HG03457 (cell line): ENCODE measurements around the gene MORN1.

ENCODE experiments used
- ATAC-seq: cut with Tn5 transposase; IDR thresholded peaks from one replicate; pipeline ENCODE4 v1.9.1; 2021; ENCODE audit warnings: moderate number of reproducible peaks; ENCODE audit not compliant: unreplicated experiment

Gene MORN1

DNA sequence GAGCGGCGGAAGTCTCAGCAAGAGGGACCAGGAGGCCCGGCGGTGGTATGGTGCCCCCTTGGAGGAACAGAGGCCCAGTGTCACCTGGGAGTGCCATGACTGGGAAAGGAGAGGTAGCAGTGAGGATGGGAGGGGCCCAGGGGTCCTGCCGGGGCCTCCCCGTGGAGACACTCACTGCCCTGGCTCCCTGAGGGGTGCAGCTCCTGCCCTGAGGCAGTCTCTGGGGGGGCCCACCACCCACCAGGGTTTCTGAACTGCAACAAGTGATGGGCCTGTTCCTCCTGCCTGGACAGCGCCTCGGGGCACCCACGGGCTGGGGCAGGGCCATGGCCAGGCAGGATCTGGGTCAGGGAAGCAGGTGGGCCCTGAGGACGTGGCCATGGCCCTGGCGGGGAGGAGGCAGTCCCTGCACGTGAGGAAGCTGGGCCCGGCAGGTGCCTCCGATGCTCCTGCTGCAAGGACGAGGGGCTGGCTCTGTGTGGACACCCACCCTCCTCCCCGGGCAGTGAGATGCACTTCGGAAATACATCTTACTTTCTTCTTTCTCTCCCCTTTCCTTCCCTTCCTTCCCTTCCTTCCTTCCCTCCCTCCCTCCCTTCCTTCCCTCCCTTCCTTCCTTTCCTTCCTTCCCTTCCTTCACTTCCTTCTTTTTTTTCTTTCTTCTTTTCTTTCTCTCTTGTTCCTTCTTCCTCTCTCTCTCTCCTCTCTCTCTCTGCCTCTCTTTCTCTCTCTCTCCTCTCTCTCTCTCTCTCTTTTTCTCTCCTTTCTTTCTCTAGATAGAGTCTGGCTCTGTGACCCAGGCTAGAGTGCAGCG lies 66.6 kb downstream of the MORN1 start:
- no peak for ATAC-seq

GRCh38 chr1:2323451-2323974 lies 67.8 kb downstream of the MORN1 start:
- no peak for ATAC-seq

- ATAC-seq = no peak
These were observed 68.7 kb downstream of the MORN1 start for GRCh38 chr1:2322581-2323211.

GRCh38 chr1:2322065-2322571 lies 69.2 kb downstream of the MORN1 start:
- no peak for ATAC-seq

DNA sequence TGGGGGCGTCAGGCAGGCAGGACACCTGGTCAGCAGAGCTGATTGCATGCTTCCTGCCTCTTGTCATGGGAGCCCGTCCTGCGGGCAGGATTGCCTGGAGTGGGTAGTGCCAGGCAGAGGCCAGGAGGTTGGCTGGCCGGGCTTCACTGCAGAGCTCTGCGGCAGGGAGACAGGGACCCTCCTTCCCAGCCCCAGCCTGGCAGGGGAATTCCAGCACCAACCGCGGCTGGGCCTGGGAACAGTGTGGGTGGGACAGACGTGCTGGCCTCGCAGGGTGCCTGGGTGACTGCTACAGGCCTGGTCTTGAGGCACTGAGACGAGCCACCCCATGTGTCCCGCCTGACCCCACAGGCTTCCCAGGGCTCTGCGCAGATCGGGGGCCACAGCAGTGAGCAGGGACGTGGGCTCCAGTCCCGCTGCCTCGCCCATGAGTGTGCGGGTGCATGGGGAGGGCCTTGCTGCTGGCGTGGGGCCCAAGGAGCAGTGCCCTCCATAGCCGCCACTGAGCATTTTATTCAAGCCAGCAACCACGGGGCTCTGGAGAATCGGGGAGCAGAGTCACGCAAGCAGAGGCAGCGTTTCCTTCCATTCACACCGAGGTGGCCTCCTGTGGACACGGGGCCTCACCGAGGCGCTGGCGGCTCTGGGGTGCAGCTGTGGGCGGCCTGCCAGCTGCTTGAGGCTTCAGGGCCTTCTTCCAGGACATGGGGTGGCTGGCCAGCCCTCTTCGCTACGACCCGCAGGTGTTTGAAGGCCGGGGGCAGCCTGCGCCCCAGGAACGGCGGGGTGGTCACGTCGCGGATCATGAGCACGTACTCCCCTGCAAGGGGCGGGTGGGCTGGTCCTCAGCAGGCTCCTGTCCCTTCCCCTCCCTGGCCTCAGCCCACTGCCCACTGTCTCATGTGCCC lies 70.3 kb downstream of the MORN1 start:
- no peak for ATAC-seq

DNA sequence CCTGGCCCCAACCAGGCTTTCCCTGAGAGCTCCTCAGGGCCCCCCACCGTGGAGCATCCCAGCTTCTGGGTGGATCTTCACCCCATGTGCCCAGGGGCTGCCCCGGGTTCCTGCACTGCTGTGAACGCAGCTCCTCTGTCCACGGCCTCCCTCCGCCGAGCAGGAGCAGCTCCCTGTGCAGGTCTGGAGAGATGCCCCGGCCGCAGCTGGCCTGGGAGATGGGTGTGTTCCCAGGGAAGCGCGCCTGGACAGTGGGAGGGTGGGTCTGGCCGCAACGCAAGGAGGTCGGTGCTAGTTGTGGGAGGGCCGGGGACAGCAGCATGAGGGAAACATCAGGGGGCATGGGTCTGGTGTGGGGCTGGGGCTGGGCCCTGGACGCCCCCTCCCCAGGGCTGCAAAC lies 71.3 kb downstream of the MORN1 start:
- ATAC-seq = no peak

GRCh38 chr1:2319291-2319690 lies 72.1 kb downstream of the MORN1 start:
- no peak for ATAC-seq

GRCh38 chr1:2318314-2319278 lies 72.8 kb downstream of the MORN1 start:
- no peak for ATAC-seq

GRCh38 chr1:2317230-2318065 lies 73.9 kb downstream of the MORN1 start:
- no peak for ATAC-seq

GRCh38 chr1:2316451-2316961 lies 74.8 kb downstream of the MORN1 start:
- no peak for ATAC-seq

DNA sequence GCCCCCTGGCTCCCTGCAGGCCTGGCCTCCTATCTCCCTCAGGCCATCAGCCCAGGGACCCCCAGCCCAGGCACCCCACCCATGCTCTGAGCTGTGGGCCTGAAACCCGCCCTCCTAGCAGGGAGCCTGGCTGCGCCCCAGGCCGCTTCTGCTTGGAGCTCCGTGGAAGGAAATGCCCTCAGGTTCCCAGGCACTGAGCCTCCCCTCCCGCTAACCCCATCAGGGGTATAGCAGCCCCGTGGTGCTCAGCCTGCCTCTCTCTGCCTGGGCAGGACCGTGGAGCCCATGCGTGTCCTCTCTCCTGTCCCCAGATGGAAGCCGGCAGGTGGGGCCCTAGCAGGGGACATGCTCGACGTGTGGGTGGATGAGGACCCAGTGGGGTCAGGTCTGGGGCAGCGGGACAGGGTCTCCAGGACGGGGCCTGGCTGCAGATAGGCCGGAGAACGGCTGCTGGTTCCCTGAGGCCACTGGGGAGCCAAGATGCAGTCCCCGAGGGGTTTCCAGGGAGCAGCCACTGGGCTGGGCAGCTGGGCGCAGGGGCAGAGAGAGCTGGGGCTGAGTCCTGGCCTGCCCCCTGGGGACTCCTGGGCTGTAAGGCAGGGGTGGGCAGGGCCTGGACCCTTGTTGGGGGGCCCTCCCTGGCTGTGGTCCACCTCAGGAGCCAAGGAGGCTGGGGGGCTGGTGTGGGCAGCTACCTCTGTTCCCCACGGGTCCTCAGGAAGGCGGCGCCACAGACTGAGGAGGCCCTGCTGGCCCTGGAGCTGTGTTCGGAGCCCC lies 75.5 kb downstream of the MORN1 start:
- no peak for ATAC-seq

DNA sequence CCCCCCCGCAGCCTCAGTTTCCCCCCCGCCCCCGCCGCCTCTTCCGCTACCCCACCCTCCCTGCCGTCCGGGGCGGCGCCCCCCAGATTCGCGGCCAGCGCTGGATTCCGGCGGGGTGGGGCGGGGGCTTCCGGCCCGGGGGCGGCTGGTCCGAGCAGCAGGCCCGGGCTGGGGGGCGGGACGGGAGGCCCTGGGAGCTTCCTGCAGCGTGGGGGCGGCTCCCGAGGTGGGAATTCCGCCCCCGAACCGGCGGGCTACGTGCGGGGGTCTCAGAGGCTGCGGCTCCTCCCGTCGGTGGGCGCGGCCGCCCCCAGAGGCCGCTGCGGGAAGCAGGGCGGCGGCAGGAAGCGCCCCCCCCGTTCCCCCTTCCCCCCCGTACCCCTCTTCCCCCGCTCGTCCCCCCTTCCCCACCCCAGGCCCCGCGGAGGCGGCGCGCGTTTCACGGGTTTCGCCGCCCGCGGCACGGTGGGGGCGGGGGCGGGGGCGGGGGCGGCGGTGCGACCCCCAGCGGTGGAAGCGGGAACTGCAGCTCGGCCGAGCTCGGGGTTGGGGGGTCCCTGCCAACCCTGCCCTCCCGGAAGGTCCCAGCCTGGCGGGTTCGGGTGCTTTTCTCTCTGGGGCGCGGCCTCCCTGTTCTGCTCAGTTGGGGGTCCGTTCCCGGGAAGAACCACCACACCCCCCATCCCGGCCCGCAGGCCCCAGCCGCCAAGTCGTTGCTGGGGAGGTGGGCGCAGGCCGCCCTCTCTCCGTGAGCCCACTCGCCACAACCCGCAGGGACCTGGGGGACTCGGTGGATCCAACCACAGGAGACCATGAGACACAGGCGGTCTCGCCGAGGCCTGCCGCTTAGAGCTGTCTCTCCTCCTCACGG lies 76.3 kb downstream of the MORN1 start:
- ATAC-seq = no peak

DNA sequence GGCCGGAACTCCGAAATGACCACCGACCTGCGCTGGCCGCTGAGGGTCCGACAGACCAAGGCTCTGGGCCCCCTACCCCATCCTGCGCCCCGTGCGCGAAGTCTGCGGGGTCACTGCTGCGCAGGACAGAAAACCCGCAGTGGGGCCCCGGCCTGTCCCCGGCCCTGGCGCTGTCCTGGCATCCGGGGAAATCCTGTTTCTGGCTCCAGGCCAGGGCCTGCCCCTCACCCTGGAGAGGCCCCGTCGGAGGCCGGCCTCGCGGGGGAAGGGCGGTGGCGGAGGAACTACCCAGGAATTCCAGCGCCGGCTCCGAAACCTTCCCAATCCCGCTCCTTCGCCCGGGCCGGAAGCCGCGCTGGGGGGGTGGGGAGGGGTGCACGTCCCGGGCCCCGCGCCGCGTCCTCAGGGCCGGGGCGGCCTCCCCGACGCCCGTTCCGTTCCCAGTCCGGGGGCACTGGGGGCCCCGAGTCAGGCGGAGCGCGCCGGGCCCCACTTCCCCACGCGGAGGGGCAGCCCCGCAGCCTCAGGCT lies 77.0 kb downstream of the MORN1 start:
- no peak for ATAC-seq

DNA sequence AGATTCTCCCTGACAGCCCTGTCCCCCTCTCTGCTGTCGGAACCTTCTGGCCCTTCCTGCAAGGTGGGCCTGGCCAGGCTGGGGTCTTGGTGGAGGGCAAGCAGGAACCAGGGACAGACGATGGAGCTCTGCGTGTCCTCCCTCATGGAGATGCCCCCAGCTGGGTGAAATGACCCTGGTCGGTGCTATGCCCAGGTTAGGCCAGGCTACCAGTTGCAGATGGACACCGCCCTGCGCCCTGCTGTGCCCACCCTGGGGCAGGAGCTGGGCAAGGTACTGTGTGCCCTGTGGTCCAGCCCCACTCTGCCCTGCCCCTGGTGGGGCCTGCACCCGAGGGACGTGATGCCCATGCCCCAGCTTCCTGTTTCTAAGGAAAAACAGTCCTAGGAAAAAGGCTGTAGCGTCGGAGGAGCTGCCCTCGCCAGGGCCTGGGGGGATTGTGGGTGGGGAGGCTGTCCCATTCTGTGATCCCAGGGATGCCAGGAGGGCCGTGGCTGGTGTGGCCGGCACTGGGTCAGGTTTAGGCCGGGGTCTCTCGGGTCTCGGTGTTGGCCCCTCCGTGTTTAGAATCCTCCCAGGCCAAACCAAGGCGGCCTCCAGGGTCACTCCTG lies 77.6 kb downstream of the MORN1 start:
- ATAC-seq = no peak

DNA sequence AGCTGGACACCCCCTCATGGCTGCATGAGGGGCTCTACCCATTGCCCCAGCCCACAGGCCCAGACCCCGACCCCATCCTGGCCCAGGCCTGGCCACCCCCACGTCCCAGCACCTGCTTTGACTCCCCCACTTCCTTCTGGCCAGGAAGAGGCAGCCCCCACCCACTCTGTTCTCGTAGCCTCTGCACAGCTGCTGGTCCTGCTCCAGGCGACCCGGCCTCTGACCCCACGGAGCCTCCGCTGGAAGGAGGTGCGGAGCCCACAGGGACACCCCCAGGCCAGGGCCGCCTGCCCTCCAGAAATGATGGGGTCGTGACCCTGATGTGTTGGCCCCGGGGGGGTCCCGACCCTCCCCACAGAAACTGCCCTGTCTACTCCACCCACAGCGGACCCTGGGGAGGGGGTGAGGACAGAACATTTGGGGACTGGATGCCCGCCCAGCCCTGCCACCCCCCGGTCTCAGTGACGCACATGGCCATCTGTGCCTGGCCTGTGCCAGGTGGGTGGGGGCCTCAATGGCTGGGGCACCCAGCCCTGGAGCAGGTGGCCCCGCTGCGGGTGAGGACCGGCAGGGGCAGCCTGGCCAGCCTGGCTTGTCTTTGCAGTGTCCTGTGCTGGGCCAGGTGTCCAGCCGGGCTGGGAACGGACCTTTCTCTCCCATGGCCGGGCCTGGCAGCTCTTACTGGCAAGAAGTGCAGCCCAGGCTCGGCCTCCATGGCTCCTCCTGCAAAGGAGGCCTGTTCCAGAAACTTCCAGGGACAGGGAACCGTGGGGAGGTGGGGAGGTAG lies 78.6 kb downstream of the MORN1 start:
- ATAC-seq = no peak

GRCh38 chr1:2312160-2312514 lies 79.2 kb downstream of the MORN1 start:
- ATAC-seq = no peak
